T-helper 9 cell (primary cell): ENCODE results near the gene IRF8.
A peak's percentile ranks its signal among the peaks of the same experiment; 100 is the strongest.
"Not testable (repeated sequence)": the region's sequence is repeated elsewhere in the genome, so short reads cannot be mapped to it uniquely, and the experiment has no call there.

Experiments used
- DNase-seq: peaks from one replicate; pipeline ENCODE4 v3.0.0-alpha.2; 2020
- total RNA-seq, 2 donors: gene quantifications; one replicate each; lab custom pipeline; 2026; lab: John Stamatoyannopoulos, UW

The IRF8 gene, protein sequence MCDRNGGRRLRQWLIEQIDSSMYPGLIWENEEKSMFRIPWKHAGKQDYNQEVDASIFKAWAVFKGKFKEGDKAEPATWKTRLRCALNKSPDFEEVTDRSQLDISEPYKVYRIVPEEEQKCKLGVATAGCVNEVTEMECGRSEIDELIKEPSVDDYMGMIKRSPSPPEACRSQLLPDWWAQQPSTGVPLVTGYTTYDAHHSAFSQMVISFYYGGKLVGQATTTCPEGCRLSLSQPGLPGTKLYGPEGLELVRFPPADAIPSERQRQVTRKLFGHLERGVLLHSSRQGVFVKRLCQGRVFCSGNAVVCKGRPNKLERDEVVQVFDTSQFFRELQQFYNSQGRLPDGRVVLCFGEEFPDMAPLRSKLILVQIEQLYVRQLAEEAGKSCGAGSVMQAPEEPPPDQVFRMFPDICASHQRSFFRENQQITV
- 0.35 to 4.6 reads per million in 2 donors for total RNA-seq

DNA sequence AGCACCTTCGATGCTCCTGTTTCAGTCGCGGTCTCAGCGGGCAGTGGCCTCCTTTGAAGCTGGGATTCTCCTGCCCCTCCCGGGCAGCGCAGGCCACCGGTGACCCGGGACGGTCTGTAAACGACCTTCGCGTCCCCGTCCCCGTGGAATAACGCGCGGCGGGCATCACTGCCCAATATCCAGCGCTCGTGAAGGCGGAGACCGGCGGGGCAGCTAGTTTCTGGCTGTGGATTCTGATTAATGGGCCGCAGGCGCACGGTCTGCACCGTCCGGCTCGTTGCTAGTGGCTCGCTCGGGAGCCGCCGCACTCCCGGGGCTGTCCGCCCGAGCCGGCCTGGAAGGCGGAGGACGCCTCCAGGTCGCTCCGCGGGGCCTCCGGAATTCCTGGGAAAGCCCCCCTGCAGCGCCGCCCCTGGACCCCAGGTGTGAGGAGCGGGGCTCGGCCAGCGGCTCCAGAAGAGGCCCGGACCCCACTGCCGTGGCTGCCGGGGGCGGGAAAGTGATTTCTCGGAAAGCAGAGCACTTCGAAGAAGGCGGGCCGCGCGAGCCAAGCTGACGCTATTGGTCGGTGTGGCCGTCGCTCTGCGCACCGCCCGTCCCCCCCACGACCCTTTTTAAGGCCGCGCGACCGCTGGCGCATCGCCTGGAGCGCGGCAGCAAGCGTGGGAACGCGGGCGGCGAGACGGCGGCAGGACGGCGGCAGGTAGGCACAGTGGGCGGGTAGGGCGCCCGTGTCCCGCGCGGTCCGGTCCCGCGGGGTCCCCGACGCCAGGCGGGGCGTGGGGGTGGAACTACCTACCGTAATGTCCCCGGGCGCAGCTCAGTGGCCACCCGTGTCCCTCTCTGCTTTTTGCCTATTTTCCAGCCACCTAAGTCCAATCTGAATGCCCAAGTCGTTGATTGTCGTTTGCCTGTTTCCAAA, at the start of gene IRF8:
Gene IRF8 (plus strand): TSS at position 642 of the 922 bp plus-strand sequence. CDS start 3,854 bp downstream, outside the sequence.
- DNase-seq: peak; percentile 18

DNA sequence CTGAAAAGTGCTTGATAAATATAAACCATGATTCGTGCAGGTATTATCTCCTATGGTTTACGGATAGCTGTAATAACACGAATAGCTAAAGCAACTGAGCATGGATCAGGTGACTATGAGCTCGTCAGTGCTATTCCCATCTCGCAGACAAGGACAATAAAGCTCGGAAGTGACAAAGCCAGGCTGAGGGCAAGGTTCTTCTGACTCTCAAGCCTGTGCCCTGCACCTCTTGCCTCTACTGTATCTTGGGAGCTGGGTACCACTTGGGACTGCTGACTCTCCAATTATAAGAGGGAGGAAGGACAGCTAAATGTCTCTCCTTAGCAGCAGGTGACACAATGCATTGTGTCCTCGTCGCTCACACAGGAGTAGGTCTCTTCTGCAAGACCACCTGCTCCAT, 49.6 kb upstream of the IRF8 start:
- no peak for DNase-seq

DNA sequence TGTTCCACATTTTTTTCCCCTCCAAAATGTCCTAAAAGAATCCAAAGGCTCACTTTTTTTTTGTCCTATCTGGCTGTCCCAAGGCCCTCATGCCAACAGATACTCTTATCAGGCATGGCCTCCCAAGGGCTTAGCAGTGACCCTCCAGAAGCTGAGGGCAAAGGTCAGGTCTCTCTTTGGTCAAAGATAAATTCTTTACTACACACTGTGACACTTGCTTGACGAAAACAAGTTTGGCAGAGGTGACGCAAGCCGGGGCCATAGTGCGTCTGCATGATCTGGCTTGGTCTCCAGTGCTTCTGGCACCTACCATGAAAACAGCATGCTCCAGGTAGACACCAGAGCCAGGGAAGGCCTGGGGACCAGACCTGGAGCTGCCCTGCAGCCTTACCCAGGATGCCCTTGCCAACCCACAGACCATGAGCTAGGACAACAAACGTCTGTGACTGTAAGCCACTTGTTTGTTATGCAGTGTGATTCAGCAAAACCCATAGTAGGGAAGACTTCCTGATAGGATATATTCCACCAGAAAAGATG, 48.5 kb upstream of the IRF8 start:
- no peak for DNase-seq

DNA sequence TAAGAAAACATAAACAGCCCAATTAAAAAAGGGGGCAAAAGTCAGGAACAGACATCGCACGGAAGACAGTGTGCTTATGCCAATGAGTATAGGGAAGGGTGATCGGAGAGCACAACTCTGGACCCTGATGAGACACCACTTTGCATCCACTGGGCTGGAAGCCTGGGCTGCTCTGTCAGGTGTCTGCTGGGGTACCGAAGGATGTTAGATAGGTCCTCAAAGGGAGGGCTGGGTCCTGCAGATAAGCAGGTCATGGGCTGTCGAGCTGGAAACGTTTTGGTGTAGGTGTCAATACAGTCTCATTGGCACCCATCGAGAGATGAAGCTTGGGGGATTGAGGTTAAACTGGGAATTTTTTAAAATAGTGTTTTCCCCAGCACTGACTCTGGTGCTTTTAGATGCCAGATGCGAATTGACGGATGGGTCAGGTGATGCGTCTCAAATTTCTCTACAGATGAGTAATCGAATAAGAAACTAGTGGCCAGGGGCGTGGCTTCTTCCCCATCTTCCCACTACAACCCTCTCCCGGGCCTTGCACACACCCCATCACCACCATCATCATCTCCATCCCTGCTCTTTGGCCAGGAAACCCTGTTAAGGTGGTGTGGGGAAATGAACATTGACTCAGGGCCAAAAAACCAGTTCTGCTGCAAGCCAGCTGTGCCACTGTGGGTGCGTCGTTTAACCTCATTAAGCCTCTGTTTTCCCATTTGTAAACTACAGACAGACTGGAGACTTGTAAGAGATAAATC, 47.8 kb upstream of the IRF8 start:
- no peak for DNase-seq

DNA sequence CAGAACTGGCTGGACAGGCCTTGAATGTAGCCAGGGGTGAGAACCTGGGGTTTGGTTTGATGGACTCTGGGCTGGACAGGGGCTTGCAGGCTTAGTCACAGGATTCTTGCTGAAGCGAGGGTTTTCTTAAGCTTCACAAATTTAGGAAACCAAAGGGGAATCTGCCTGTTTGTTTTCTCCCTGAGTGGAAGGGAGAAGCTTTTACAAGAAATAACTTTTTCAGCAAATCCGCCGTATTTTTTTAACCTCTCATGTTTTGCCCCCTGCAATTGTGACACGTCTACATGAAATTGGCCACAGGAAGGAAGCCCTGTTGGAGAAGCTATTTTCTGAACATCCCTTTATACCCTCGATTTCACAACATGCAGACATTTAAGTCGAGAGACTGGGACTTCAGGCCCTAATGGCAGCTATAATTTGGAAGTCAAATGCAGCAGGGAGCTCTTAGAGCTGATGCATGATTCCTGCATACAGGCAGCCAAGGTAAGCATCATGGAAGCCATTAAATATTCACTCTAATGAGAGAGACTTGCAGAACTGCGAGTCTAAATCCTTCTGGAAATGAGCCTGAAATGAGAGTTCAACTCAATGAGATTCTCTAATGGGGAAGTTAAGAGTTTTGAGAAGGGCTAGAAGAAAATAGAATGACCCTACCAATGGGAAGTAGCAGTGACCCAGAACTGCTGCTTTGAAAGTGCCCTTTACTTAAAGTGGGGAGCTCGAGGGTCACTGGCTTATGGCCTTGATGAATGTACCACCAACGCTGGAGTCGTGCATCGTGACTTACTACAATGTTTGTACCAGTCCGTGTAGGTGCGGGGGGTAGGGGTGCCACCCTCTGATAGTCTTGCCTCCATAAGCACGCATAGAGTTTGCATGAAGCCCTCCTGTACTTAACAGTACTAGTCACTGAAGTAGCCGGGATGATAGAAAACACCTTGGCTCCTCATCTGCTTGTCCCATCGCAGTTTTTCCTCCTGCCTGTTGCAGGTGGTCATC, 45.1 kb upstream of the IRF8 start:
- no peak for DNase-seq

DNA sequence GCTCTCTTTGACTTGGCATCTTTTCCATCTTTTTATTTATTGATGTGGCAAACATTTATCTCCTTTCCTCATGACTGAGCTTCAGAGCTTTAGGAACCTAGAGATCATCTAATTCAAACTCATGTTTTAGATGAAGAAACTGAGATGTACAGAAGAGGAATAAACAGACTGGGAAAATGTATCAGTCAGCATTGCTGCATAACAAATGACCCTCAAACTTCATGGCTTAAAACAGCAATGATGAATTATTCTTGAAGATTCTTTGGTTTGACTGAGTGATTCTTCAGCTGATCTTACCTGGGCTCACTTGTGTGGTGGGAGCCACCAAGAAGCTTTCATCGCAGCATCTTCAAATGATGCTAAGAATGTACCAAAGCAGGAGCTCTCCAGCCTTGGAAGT, 44.0 kb upstream of the IRF8 start:
- DNase-seq: no peak

DNA sequence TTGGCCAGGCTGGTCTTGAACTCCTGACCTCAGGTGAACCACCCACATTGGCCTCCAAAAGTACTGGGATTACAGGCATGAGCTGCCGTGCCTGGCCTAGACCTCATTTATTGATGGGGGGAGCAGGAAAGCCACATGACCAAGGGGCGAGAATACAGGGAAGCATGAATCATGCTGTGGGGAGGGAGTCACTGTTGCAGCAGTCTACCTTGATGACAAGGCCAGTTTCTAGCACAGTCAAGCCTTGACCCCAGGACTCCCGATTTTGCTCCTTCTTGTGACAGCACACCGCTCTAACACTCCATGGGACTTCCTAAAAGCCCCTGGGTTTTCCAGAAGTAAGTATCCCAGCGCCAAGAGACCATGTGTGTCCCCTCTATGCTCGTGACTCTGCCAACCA, 42.9 kb upstream of the IRF8 start:
- DNase-seq: no peak

DNA sequence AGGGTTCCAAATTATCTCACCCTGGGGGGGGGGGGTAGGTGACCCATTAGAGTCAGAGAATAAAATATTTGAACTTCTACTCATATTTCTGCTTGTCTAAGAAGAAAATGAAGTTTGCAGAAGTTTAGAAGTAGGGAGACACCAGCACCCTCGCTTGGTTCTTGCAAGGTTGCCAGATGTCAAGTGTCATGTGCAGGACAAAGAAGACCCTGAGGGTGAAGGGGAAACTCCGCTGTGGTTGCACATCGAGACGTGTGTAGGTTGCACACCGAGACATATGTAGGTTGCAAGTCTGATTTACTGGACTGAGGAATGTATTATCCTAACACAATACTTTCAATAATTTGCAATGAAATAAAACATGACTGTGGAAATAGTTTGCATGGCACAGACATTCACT, 42.4 kb upstream of the IRF8 start:
- DNase-seq: no peak

DNA sequence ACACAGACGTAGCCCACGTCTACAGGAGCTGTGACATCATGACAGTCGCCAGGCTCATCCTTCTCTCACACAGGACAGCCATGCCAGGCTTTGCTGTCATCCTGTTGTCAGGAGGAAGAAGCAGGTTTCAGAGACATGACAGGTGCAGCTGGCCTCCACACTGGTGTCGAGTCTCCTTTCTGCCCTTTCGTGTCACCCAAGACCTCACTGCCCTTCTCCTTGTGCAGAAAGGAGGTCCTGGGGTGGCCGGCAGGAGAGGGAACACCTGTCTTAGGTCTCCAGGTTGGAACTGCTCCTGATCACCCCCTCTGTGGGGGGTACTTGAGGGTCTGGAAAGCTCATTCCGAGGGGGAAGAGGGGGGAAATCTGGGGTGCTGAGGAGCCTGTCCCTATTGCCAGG, 41.6 kb upstream of the IRF8 start:
- no peak for DNase-seq

DNA sequence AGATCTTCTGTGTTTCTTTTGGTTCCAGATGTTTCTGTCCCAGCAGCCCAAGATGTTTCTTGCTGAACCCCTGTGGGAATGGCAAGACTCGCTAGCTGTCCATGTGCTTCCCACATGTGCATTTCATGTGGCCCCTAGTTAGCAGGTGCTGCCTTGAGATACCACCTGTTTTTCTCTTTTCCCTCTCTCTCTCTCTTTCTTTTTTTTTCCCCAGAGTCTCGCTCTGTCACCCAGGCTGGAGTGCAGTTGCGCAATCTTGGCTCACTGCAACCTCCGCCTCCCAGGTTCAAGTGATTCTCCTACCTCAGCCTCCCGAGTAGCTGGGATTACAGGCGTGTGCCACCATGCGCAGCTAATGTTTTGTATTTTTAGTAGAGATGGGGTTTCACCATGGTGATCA, 40.4 kb upstream of the IRF8 start:
- DNase-seq: not testable (repeated sequence)

DNA sequence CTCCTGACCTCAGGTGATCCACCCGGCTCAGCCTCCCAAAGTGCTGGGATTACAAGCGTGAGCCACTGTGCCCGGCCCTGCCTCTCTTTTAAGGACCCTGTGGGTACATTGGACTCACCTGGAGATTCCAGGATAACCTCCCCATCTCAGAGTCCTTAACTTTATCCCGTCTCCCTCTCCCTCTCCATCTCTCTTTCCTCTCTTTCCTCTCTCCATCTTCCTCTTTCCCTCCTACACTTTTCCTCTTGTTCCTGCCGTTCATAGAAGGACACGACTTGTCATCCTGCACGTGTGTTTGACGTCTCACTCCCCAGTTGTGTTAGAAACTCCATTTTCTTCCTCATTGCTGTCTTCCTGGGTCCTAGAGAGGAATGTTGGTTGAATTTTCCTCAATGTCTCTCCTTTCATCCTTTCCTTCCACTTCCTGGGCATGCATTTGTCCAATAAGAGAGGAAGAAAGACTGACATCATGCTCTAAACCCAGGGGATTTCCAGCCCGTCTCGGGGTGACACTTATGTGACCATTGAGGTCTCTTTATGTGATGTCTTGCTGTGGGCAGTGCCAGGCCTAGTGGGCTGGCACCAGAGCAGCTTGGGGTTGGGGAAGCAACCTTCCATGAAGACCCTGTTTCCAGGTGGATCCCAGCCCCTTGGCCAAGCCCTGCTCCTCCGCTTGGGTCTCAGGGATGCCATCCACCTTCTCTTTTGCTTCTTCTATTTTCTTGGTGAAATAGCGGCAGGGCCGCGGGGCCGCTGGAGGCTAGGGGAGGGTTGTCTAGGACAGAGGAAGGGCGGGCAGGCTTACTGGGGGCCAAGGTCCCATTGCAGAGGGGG, 39.8 kb upstream of the IRF8 start:
- no peak for DNase-seq

DNA sequence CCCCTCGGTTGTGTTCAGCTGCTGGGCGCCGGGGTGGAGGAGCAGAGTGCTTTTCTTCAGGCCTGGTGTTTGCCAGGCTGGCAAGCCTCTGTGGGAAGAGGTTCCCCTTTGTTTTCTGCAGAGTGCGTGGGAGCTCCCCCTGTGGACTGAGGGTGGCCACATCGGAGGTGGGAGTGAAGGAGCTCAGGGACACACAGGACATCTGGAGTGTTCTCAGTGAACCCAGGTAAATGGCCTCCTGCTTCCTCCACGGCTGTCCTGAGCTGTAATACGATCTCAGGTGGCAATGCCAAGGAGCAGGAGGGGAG, 39.2 kb upstream of the IRF8 start:
- no peak for DNase-seq

DNA sequence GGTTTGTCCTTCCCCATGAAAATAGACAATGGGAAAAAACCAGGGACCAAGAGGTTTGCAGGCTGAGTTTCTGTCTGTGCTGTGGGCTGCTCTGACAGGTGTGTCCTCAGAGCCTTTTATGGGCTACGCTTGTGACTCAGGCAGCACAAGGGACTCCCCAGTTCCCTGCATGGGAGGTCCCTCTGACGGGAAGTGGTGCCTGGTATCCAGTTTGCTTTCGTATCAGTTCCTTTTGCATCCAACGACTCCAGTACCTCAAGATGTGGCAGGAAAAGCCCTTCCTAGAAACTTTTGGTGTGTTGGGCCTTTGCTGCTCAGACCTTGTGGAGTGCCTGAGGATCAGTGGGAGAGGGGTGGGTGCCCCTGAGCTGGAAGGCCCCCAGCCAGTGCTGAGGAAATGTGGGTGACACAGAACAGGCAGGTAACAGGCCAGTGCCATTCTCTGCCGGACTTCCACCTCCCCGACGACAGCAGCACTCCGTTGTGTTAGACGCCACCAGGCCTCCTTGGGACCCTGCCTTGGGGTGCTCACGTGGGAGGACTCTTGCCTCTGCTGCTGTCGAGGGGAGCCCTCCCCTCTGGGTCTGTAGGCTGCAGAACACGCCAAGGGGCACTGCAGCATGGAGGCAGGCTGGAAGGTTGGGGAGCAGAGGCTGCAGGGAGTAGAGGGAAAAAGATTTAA, 38.4 kb upstream of the IRF8 start:
- no peak for DNase-seq

DNA sequence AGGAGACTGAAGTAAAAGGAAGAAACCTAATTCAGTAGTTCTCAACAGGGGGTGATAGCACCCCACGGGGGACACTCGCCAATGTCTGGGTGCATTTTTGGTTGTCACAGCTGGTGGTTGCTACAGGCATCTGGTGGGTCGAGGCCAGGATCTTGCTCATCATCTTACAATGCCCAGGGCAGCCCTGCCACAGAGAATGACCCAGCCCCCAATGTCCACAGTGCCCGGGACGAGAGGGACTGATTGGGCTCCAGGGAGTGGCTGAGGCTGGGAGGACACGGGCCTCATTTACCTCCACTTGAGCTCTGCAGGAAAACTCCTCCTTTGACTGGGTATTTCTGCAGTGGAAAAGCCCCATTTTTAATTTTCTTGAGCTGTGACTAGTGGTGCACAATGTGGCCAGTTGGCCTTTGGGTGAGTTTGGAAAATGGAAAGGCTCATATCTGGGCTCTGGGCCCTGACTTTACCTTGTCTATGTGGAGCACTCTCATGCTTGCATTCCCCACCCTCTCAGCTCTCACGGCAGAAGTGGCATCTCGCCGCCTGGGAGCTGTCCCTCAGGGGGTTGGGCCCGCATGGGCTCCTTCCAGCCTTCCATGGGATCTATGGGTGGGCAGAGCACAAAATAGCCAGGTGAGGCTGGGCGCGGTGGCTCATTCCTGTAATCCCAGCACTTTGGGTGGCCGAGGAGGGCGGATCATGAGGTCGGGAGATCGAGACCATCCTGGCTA, 37.7 kb upstream of the IRF8 start:
- DNase-seq: no peak

DNA sequence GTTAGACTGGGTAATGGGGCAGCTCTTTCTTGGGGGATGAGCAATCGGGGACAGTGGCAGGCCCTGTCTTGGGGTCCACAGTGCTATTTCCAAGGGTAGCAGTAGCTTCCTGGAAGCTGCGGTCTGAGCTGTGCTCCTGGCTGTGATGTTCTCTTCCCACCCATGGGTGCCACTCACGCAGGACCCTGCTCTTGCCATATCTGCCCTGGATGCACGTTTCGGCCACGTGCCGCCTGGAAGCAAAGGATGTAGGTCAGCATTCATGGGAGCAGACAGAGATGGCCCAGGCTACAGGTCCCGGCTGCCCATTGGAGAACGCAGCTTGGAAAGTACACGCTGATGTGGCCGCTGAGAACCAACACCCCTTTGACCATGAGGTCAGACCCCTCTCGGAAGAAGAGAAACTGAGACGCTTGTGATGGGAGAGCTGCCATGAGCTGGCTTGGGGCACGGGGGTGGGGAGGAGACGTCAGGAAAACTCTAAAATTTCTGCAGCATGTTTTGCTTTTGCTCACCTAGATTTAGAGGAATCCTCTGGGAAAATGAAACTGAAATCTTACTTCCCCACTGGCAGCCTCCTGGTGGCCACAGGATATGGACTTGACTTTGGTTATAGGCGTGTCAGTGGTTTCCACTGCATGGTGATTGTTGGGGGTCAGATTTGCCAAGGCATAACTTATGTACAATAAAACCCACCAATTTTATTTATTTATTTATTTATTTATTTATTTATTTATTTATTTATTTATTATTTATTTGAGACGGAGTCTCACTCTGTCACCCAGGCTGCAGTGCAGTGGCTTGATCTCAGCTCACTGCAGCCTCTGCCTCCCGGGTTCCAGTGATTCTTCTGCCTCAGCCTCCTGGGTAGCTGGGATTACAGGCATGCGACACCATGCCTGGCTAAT, 36.2 kb upstream of the IRF8 start:
- no peak for DNase-seq

DNA sequence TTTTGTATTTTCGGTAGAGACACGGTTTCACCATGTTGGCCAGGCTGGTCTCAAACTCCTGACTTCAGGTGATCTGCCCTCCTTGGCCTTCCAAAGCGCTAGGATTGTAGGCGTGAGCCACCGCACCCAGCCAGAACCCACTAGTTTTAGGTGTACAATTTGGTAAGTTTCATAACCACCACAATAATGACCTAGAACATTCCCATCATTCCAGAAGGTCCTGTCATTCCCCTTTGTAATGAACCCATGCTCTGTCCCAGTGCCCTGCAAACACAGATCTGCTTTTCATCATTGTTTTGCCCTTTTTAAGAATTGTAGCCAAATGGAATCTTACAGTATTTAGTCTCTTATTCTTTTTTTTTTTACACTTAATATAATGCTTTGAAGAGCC, 35.6 kb upstream of the IRF8 start:
- no peak for DNase-seq

DNA sequence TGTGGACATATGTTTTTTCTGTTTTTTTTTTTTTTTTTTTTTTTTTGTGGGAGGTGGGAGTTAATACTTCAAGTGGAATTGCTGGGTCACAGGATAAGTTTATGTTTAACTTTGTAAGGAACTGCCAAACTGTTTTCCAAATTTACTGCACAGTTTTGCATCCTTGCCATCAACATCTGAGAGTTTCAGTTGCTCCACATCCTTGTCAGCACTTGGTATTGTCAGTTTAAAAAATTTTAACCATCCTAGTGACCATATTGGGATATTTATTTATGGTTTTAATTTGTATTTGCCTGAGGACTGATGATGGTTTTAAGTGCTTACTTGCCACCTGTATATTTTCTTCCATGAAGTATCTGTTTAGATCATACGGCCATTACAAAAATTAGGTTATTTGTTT, 34.0 kb upstream of the IRF8 start:
- DNase-seq: no peak

DNA sequence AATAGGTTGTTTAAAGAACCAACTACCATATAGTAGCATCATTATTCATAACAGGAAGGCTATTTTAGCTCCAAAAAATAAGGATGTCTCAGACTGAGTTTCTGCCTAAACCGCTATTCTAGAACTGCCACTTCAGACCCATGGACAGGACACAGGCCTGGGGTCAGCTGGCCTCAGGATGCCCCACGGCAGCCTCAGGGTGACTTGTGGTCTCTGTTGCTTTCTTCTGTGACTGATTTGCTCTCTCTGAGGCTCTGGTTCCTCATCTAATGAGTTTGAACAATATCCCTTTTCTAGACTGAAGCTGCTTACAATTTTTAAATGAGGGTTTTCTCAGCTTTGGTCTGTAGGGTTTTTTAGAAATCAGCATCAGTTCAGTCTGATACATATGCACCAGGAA, 31.8 kb upstream of the IRF8 start:
- no peak for DNase-seq
